Dermis microvascular lymphatic vessel endothelial cell (primary cell): ENCODE results near the gene APOO. TPM values are rescaled to one million over a fixed set of nuclear protein-coding genes. Genes with fewer than 3 reads are reported as not detected.

Experiments
- DNase-seq, 2 donors: peaks; one replicate each; pipeline versions ENCODE4 v3.0.0 to v3.0.0-alpha.2; 2010; ENCODE audit warnings: low read depth in 2 of 2
- total RNA-seq: library from RNA; depleted of rRNA; stranded (reverse); fragments of >200 nt; gene quantifications from 2 replicates; pipeline ENCODE4 v1.2.1, GENCODE V29; 2014

Gene APOO
- total RNA-seq, 1 donor from 2014 or later: 5.6 TPM

DNA sequence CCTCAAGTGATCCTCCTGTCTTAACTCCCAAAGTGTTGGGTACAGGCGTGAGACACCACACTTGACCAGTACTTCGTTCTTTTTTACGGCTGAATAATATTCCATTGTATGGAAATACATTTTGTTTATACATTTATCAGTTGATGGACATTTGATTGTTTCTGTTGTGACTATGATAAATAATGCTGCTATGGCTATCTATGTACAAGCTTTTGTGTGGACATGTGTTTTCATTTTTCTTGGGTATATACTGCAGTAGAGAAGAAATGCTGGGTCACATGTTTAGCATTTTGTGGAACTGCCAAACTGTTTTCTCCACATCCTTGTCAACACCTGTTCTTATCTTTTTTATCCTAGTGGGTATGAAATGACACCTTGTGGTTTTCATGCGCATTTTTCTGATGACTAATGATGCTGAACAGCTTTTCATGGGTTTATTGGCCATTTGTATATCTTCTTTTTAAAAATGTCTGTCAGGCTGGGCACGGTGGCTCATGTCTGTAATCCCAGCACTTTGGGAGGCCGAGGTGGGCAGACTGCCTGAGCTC is 87.4 kb downstream of the APOO start:
- DNase-seq: no peak

GRCh38 chrX:23819385-23820234 is 88.1 kb downstream of the APOO start:
- no peak for DNase-seq

DNA sequence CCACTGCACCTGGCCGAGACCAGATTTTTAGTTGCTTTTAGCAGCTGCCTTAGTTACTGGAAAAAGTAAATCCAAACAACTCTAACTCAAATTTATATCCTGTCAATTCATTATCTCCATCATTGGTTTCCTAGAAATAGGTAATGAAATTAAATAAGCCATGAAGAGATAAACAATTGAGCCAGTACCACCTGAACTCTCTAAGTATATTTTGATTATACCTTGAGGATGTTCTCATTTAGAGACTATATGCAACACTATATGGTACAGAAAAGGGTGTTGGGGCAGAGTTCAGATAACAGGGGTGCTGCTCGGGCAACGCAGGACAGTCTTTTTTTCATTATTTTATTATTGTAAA is 89.8 kb downstream of the APOO start:
- no peak for DNase-seq

DNA sequence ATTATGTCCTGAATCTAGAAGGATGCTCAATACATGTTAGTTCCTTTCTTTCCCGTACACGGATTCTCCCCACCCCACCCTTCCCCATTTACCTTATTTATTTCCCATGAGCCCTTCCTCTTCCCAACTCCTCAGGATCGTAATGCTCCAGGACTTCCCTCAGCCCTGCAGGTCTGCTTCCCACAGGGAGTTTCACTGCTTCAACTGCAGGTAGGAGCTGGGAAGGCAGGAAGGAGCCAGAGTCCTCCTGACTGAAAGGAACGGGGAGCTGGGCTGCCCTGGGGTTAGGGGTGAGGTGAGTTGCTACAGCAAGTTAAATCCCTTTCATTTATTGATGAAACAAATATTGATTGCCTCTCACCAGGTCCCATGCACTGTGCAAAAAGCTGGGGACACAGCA is 91.6 kb downstream of the APOO start:
- no peak for DNase-seq

GRCh38 chrX:23815376-23815775 is 92.4 kb downstream of the APOO start:
- DNase-seq: no peak

DNA sequence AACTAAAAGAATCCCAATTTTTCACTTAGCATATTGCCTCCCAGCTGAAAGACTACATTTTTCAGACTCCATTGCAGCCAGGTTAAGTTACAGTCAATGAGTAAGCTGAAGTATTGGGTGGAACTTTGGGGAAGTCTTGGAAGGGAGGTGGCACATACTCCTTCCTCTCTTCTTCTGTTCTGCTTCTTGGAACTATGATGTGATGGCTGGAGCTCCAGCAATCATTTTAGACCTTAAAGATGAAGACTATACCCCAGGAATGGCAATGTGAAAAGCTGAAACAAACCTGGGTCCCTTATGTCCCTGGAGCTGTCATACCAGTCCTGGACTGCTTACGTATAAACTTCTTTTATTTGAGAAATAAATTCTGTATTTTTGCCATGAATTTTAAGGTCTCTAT is 93.9 kb downstream of the APOO start:
- DNase-seq: no peak

DNA sequence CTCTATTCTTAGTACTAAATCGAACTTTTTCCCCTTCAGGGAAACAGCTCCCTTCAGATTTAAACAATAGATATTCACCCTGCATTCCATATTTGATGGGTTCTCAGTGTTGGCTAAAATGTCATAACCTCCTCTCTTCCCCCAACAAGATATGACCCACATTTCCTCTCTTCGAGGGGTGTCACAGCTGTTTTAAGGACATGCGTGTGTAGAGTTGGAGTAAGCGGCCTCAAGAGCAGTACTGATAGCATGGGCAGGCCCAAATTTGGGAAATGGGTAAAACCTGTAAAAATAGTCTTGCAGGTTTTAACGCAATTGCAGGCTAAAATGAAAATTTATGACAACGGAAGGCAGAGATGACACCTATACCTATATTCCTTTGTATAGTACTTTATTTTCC is 96.1 kb downstream of the APOO start:
- peak in 1 of 2 donors; percentile 22 for DNase-seq

DNA sequence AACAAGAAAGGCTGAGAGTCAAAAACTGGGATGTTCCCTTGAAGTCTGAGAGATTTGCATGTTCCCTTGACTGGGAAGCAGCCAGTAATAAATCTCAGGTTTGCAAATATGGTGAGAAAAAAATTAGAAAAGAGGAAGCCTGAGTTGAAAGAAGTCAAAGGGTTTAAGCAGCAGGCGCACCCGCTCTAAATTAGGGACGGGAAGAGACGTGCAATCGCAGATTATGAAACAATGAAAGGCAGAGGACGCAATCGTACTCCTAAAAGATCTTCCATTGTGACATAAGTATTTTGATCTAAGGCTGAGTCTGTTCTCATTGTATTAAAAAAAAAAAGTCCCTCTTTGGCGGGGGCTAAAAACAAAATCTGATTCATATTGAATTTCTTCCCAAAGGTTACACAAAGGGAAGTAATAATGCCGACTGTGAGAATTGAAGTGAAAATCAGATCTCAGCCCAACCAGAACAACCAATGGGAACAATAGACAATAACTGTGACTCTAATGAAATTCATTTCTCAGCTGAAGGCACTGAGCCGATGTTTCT is 96.6 kb downstream of the APOO start:
- DNase-seq: peak; percentile 43 to 90

DNA sequence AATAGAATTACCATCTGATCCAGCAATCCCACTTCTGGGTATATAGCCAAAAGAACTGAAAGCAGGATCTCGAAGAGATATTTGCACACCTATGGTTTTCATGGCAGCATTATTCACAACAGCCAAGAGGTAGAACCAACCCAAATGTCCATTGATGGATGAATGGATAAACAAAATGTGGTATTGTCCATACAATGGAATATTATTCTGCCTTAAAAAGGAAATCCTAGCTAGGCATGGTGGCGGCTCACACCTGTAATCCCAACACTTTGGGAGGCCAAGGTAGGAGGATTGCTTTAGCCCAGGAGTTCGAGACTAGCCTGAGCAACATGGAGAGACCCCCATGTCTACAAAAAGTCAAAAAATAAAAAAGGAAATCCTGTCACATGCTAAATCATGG is 97.5 kb downstream of the APOO start:
- no peak for DNase-seq

- no peak for DNase-seq
These were observed 102.3 kb downstream of the APOO start for GRCh38 chrX:23805389-23805788.

DNA sequence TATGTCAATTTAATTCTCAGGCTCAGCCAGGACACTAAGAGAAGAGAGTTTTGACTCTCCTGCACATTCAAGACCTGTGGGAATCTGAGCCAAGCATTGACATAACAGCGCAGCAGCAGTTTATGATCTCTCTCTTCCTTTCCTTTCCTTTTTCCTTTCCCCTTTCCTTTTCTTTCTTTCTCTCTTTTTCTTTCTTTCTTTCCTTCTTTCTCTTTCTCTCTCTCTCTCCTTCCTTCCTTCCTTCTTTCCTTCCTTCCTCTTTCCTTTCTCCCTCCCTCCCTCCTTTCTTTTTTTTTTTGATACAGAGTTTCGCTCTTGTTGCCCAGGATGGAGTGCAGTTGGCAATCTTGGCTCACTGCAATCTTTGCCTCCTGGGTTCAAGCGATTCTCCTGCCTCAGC is 103.2 kb downstream of the APOO start:
- DNase-seq: no peak

DNA sequence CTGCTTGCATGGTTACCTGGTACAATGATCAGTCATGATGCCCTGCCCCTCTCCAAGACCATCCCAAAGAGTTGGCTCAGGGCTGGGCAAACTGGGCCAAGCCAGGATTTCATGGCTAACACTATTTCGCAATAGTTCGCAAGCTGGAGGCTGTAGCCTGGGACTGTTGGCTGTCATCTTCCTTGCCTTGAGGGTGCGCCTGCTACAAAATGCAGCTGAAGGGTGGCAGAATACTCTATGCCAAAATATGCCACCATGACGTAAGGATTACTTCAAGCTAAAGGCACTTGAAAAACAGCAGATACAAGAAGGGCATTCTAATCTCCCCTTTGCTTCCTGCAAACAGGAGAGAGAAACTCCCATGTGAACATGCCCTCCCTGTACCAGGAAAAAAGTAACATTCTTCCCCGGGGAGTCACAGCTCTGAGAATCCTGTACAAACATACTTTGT is 103.8 kb downstream of the APOO start:
- DNase-seq: peak in 1 of 2 donors; percentile 86

GRCh38 chrX:23802431-23802830 is 105.3 kb downstream of the APOO start:
- DNase-seq: peak in 1 of 2 donors; percentile 71

DNA sequence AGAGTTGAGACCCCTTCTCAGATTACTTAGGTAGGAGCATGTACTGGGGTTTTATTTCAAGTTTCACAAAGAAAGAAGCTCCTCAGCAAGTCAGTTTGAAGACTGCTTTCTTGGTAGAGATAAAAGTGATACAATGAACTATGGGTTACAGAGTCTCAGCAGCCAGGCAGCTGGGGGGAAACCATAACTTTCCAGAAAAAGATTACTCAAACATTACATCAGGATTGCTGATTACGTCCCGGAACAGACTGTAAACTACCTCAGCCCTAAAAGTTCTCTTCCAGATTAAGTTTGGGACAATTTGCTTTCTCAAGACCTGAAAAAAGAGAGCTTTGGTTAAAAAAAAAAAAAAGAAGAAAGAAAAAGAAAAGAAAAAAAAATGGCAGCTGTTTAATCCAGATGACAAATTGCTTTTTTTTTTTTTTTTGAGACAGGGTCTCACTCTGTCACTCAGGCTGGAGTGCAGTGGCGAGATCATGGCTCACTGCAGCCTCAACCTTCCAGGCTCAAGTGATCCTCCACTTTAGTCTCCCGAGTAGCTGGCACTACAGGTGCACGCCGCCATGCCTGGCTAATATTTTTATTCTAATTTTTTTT is 108.2 kb downstream of the APOO start:
- no peak for DNase-seq

DNA sequence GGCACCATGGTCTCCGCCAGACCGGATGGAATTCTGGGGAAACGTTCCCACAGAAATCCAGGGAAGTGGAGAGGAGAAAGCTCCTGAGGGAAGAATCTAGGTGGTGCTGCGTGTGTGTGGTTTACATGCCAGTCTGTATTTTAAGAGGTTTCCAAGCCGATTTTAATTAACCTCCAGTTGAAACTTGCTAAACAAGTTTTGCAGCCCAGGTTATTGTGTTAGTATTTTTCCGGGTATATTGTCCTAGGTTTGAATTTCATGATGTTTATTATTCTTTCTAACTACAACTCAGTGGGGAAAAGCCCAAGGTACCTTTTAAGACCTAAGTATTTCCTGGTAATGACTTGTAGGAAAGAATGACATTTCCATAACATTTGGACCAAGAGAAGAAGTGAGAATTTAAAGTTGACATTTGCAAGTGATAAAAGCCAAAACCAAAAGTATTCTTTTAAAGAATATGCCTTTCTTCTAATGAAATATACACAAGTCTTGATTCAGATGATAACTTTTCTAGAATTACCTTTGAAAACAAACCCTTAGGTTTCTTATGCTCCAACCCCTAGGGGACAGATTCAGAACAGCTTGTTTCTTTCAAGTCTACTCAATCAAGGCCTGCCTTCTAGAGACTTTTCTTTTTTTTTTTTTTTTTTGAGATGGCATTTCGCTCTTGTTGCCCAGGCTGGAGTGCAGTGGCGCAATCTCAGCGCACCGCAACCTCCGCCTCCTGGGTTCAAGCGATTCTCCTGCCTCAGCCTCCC is 110.2 kb downstream of the APOO start:
- peak in 1 of 2 donors; percentile 55 for DNase-seq

GRCh38 chrX:23795221-23795620 is 112.5 kb downstream of the APOO start:
- no peak for DNase-seq

GRCh38 chrX:23792861-23793553 is 114.7 kb downstream of the APOO start:
- DNase-seq: peak in 1 of 2 donors; percentile 72

DNA sequence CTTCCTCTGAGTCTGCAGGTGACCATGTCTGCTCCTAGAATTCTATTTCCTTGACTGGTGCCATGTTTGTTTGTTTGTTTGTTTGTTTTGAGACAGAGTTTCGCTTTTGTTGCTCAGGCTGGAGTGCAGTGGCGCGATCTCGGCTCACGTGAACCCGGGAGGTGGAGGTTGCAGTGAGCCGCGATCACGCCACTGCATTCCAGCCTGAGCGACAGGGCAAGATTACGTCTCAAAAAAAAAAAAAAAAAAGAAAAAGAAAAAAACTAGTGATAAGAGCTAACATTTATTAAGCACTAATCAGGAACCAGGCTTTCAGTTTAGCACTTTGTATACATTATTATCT is 117.6 kb downstream of the APOO start:
- no peak for DNase-seq

DNA sequence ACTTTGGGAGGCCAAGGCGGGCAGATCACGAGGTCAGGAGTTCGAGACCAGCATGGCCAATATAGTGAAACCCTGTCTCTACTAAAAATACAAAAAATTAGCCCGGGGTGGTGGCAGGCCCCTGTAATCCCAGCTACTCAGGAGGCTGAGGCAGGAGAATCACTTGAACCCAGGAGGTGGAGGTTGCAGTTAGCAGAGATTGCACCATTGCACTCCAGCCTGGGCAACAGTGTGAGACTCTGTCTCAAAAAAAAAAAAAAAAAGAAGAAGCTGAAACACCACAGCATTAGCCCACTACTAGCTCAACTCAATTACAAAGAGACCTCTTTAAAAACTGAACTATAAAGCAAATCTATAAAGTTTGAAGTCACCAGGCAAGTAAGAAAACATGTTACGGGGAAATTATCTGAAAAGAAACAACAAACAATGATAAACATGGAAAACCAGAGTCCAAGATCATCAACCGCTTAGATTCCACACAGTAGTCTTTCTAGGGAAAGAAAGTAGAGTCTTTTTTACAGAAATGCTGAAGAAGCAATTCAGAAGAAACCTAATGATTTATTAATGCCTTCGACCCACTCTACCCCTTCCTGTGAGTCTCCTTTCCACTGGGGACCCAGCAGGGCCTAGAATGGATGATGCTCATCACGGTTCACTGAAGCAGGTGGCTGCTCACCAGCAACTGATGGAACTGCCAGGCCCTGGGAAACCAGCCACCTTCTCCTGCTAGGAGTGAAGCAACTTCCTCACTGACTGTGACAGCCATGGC is 118.2 kb downstream of the APOO start:
- no peak for DNase-seq

DNA sequence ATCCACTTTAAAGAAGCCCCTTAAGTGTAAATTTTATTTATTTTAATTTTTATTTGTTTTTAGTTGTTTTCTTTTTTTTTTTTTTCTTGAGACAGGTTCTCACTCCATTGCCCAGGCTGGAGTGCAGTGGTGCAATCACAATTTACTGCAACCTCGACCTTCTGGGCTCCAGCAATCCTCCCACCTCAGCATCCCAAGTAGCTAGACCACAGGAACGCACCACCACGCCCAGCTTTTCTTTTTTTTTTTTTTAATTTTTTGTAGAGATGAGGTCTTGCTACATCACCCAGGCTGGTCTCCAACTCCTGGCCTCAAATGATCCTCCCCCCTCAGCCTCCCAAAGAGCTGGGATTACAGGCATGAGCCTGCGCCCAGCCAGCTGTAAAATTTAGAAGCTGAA is 118.8 kb downstream of the APOO start:
- no peak for DNase-seq

DNA sequence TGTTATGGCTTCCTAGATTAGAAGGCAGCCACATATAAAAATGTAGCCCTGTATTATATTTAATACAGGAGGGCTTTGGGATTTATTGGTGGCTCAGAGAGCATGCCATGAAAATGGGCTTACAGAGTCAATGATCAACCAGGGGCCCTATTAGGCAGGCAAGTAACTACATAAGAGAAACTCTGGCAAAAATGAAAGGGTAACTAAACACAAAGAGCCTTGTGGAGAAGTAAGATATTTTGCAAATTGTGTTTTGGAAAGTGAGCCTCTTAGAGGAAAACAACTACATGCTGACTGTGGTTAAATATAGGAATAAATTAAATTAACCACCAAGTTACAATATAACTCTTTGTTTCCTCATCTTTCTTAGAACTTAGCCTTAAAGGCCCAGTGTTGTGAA is 119.2 kb downstream of the APOO start:
- no peak for DNase-seq
